H1 (cell line): ENCODE results near the gene LHFPL3. TPM values are rescaled to one million over a fixed set of nuclear protein-coding genes. Genes with fewer than 3 reads are reported as not detected.

Experiments used
- GABPA ChIP-seq: IDR thresholded peaks from 2 replicates; pipeline ENCODE4 v1.6.1; 2011; ENCODE audit warnings: mild to moderate bottlenecking, low read length, moderate library complexity, borderline replicate concordance; ENCODE audit not compliant: insufficient read depth
- polyA plus RNA-seq, 7 experiments: library from polyadenylated mRNA; depleted of rRNA in 3 of 7; stranded (reverse) in 5 of 7; unstranded in 2 of 7; fragments of >200 nt in 5 of 7; fragments of 200-250 nt in 2 of 7; gene quantifications; 1 replicate in 5 of 7; 2 replicates in 1 of 7; 4 replicates in 1 of 7; pipeline versions ENCODE4 v1.2.1 to v1.2.3, GENCODE V29; 2011 to 2013; ENCODE audit warnings: missing spikeins in 2 of 7, mixed read lengths in 2 of 7
- total RNA-seq: library from RNA; stranded (reverse); fragmentation: NEBNext Ultra II Directional; extraction: Animal tissue kit (Norgen Biotek cat#: 25700); gene quantifications from 2 replicates; pipeline ENCODE4 v1.2.1, GENCODE V29; 2021

The LHFPL3 gene
- total and polyA plus RNA-seq, 2 of the 8 experiments (the other 6 are each of a cell fraction or from before 2014, with no cell fraction given) = 0.24 to 0.50 TPM

GRCh38 chr7:104936546-104936945 is 608.1 kb downstream of the LHFPL3 start (continued):
- TF ChIP-seq GABPA = no peak
- TF ChIP-seq, all 59 proteins: peak for 0
